Mammary epithelial cell (primary cell): Measurements from ENCODE around the gene ACSL6.

Source experiments
- CTCF ChIP-seq, 2 donors: IDR thresholded peaks in 1 of 2; conservative IDR thresholded peaks in 1 of 2; 2 replicates each; pipeline ENCODE4 v1.5.1; 2011 to 2012; ENCODE audit warnings: inconsistent platforms in 2 of 2, low read length in 2 of 2, mild to moderate bottlenecking in 2 of 2, control low read depth in 1 of 2, low read depth in 1 of 2; ENCODE audit not compliant: insufficient read depth in 1 of 2; ENCODE audit errors: extremely low read depth in 1 of 2
- EZH2 ChIP-seq: IDR thresholded peaks from 2 replicates; pipeline ENCODE4 v1.6.1; 2012; ENCODE audit warnings: low read length, inconsistent platforms, borderline replicate concordance

- TF ChIP-seq CTCF (conservative IDR thresholded peaks at IDR 0.05 in 1 of 2, IDR thresholded peaks at IDR 0.05 in 1 of 2; ENCODE audit: extremely low read depth in 1 of 2, insufficient read depth in 1 of 2, low read depth in 1 of 2, low read length in 2 of 2) (no peak), EZH2 (no peak)
These were observed 12.0 kb upstream of the ACSL6 start for GRCh38 chr5:132023258-132024116.
